GM18873 (cell line): ENCODE data around the gene SPTBN1.
"Not testable (repeated sequence)": the region's sequence is repeated elsewhere in the genome, so short reads cannot be mapped to it uniquely, and the experiment has no call there.

ENCODE experiments used
- ATAC-seq: cut with Tn5 transposase; IDR thresholded peaks from one replicate; pipeline ENCODE4 v1.9.1; 2021; ENCODE audit warnings: mild to moderate bottlenecking, moderate library complexity, moderate number of reproducible peaks; ENCODE audit not compliant: unreplicated experiment, low FRiP score

SPTBN1 gene

GRCh38 chr2:54675738-54676137, 219.6 kb downstream of the SPTBN1 start:
- no peak for ATAC-seq

DNA sequence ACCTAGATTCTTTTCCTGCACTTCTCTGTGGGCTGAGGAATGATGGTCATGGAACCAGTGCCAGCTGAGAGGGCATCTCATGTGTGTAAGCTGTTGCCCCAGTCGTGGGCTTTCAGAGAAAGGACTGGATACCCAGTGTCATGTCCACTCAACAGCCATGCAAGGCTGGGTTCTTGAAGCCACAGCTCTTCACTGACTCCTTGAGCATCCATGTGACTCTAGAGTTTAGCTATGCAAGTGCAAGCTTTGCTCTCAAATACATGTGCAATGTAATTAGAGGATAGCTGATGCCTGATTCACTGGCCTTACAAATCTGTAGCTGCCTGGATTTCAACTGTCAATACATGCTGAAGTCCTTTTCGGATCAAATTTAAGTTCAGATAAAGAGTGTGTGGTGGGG, 220.5 kb downstream of the SPTBN1 start:
- no peak for ATAC-seq

DNA sequence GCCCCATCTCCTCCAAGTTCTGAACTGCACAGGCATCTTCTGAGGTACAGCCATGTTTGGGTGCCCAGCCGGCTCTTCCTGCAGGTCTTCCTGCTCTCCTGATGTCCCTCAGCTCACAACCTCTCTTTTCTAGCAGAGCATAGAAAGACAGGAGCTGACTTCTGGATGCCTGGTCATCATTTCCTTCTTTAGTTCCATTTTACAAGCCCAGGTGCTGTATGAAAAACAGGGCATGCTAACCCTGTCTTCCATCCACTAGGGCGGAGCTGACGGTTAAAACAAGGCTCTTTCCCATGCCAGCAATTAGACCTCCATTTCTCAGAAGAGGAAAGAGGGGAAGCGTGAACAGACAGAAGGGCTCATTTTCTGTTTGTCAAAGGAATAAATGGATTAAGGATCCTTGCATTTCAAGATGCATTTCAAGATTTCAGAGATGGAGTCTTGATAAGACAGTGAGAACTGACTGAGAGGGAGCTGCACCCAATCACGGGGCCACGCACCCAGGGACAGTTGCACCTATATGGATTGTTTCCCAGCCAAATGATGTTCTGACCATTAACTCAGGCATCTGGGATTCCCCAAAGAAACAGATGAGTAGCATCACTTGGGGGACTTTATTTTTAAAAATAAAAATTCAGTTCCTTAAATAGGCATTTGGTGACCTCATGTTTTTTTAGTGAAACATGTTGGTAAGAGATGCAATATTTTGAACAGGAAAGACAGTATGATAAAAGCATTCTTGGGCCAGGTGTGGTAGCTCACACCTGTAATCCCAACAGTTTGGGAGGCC, 221.5 kb downstream of the SPTBN1 start:
- no peak for ATAC-seq

DNA sequence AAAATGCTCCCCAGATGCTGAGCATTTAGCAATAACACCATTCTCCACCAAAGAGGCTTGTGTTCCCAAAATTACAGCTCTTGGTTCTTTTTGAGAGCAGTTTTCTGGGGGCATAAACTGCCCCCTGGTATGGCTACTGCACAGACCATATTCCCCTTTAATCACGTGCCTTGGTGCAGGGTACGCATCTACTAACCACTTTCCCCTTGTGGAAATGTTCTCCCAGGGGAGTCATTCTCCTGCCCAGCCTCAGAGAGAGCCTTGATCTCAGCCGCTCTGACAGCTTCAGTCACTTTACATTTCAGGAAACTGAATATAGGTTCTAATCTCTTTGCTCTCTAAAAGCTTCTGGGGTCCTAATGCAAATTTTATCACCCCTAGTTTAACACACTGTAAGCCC, 222.6 kb downstream of the SPTBN1 start:
- no peak for ATAC-seq

- ATAC-seq, result peak; percentile 73
These were observed 224.4 kb downstream of the SPTBN1 start for GRCh38 chr2:54680397-54681041.

DNA sequence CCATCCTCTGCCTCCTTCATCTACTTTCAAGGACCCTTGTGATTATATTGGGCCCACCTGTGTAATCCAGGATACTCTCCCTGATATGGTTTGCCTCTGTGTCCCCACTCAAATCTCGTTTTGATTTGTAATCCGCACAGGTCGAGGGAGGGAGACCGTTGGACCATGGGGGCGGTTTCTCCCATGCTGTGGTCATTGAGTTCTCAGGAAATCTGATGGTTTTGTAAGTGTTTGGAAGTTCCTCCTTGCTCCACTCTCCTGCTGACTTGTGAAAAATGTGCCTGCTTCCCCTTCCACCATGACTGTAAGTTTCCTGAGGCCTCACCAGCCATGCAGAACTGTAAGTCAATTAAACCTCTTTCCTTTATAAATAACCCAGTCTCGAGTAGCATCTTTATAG, 225.3 kb downstream of the SPTBN1 start:
- no peak for ATAC-seq

- no peak for ATAC-seq
These were observed 227.5 kb downstream of the SPTBN1 start for GRCh38 chr2:54683596-54683995.

DNA sequence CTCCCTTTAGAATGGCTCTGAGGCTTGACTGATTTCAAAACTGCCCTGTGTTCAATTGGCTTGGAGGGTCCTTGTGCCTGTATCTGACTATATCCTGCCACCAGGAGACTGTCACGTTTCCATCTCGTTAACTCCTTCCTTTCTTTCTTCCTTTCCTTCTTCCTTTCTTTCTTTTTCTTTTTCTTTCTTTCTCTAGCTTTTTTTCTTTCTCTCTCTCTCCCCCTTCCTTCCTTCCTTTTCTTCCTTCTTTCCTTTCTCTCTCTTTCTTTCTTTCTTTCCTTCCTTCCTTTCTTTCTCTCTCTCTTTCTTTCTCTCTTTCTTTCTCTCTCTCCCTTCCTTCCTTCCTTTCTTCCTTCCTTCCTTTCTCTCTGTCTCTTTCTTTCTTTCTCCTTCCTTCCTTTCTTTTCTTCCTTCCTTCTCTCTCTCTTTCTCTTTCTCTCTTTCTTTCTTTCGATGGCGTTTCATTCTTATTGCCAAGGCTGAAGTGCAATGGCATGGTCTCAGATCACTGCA, 229.2 kb downstream of the SPTBN1 start:
- ATAC-seq, result no peak

DNA sequence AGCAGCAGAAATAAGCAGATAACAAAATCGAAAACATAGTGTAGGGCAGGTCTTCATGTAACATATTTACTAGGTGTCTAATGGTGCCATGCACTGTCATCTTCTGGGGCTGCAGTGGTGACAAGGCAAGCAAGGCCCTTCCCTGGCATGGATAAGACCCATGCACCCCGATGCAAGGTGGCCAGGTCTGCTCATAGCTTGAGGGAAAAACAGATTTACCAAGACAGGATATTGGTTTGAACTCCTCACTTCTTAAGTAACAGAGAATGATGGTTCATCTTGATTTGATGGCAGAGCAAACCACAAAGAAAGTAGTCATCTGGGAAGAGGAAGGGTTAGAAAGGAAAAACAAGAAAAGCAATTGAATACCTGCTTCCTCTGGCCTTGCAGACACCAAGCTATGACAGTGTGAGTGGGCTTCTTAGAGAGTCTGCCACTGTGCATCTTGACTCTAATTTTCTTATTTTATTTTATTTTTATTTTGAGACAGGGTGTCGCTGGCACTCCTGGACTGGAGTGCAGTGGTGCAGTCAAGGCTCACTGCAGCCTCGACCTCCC, 231.5 kb downstream of the SPTBN1 start:
- no peak for ATAC-seq

DNA sequence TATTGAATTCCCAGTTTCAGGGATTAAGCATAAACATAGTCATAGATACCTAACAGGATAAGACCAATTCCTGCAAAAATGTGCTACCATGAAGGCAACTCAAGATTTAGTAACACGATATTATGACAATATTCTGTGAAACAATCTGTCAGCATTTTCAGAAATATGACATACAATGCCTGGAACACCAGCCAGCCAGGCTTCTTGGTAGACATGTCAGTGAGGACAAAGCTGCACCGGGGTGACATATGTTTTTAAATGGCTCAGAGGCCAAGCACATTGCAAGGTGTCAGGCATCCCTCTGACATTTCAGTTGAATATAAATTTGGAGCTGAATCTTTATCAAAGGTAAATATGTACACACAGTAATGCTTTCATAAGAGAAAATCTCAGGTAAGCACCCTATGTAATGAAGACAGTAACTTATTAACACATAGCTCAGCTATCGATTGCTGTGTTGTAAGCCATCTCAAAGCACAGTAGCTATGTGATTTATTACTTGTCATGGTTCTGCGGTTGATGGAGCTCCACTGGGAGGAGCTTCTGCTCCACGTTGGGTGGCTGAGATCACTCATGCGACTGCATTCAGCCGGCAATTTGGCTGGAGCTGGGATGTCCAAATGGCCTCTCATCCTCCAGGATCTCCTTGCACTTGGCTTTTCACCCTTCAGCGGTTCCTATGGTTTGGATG, 235.5 kb downstream of the SPTBN1 start:
- no peak for ATAC-seq

- no peak for ATAC-seq
These were observed 236.4 kb downstream of the SPTBN1 start for GRCh38 chr2:54692556-54692955.

GRCh38 chr2:54695378-54695777, 239.3 kb downstream of the SPTBN1 start:
- no peak for ATAC-seq

GRCh38 chr2:54697934-54698333, 241.8 kb downstream of the SPTBN1 start:
- ATAC-seq, result no peak

DNA sequence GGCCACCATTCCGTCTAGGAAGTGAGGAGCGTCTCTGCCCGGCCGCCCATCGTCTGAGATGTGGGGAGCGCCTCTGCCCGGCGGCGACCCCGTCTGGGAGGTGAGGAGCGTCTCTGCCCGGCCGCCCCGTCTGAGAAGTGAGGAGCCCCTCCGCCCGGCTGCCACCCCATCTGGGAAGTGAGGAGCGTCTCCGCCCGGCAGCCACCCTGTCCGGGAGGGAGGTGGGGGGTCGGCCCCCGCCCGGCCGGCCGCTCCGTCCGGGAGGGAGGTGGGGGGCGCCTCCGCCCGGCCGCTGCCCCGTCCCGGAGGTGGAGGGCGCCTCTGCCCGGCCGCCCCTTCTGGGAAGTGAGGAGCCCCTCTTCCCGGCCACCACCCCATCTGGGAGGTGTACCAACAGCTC, 242.8 kb downstream of the SPTBN1 start:
- not testable (repeated sequence) for ATAC-seq

GRCh38 chr2:54699665-54700064, 243.5 kb downstream of the SPTBN1 start:
- ATAC-seq, result no peak

DNA sequence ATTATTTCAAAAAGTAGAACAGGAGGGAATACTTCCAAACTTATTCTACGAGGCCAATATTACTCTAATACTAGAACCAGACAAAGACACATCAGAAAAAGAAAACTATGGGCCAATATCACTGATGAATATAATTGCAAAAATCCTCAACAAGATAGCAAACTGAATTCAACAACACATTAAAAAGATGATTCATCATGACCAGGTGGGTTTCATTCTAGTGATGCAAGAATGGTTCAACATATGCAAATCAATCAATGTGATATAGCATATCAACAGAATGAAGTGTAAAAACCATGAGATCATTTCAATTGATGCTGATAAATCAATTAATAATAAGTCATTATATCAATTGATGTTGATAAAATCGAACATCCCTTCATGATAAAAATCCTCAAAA, 244.9 kb downstream of the SPTBN1 start:
- ATAC-seq, result no peak

DNA sequence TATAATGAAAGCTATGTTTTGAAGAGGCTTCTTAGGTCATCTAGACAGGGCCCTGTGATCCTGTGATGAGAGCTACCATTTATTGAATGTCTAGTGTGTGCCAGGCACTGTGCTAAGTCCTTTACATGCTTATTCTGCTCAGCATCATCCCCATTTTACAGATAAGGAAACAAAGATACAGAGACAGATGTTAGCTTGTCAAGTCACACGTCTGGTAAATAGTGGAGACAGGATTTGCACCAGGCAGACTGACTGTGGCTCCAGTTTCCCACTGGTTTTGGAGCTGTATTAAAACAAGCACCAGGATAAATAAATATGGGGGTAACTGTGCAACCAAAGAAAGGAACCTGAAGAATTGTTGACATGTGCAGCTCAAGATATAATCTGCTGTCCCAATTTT, 248.1 kb downstream of the SPTBN1 start:
- no peak for ATAC-seq

DNA sequence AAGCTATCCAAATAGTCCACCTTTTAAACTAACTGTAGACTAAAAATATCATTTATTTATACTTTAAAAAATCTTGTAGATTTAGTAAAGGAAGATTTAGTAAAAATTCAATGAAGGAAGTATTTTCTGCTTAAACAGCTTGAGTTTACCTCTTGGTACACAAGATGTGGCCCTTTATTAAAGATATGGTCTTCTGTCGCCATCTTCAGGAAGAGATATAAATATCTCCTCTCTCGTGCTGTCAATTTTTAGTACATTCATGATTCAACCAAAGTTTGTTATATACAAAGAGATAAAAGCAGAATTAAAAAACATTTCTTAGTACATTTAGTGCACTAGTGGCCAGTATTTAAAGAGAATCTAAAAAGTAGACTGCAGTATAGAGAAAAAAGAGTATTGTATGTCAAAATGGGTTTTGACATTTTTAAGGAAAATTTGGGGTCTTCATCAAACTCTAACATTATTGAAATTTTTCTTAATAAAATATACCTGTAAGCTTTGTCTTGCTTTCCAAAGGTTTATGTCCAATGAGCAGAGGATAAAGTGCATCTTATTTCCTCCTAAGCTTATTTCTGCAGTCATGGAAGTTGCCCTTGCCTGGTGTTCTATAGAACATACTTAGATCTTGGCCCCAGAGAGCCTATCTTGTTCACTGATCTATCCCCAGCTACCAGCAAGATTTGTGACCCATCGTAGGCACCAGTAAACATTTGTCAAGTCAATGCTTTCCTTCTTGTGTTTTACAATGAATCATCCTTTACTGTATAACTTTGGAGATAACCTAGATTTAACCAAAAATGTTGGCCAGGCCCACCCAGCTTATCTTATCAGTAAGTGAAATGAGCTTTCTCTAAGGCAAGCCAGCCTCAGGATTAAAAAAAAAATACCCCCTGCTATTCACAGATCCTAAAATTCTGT, 248.8 kb downstream of the SPTBN1 start:
- ATAC-seq, result no peak

DNA sequence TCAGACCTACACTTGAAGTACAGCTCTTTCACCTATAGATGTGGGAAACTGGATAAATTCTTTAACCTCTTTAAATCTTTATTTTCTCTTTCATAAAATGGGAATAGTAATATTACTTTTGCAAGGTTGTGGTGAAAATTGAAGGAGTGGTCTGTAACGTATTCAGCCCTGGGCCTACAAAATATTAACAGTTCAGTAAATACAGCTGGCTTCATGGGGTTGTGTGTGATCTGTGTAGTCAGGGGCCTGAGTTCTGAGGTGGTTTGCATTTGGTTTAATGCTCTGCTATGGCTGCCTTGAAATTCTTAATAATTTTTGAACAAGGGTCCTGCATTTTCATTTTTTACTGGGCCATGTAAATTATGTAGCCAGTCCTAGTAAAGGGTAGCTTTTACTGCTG, 250.5 kb downstream of the SPTBN1 start:
- no peak for ATAC-seq
